ENCODE data around the gene ARHGAP10.

ARHGAP10 gene

GRCh38 chr4:147753047-147753446 lies 21.2 kb downstream of the ARHGAP10 start:
- TF ChIP-seq FOXM1 (IDR thresholded peaks at IDR 0.05; ENCODE audit: borderline replicate concordance, low read depth) (no peak), ZBTB7A (IDR thresholded peaks at IDR 0.05; ENCODE audit: low read depth) (no peak), TCF12 (IDR thresholded peaks at IDR 0.05; ENCODE audit: low read depth) (no peak), EP300 (IDR thresholded peaks at IDR 0.05; ENCODE audit: borderline replicate concordance) (no peak), MAX (IDR thresholded peaks at IDR 0.05) (no peak), NFIC (IDR thresholded peaks at IDR 0.05) (no peak), CEBPB (IDR thresholded peaks at IDR 0.05) (no peak), YY1 (IDR thresholded peaks at IDR 0.05; ENCODE audit: low read depth) (no peak), TEAD4 (IDR thresholded peaks at IDR 0.05) (no peak)

- TF ChIP-seq RAD21 (IDR thresholded peaks at IDR 0.05; ENCODE audit: low read depth) (no peak), MAX (IDR thresholded peaks at IDR 0.05) (no peak), TAF1 (IDR thresholded peaks at IDR 0.05; ENCODE audit: low read depth) (no peak), YY1 (IDR thresholded peaks at IDR 0.05; ENCODE audit: low read depth) (no peak), TCF12 (IDR thresholded peaks at IDR 0.05; ENCODE audit: low read depth) (no peak), TEAD4 (IDR thresholded peaks at IDR 0.05) (no peak), EGR1 (IDR thresholded peaks at IDR 0.05) (no peak), NFIC (IDR thresholded peaks at IDR 0.05) (no peak), USF1 (IDR thresholded peaks at IDR 0.05) (no peak), FOXM1 (IDR thresholded peaks at IDR 0.05; ENCODE audit: borderline replicate concordance, low read depth) (no peak), ZBTB7A (IDR thresholded peaks at IDR 0.05; ENCODE audit: low read depth) (no peak), CEBPB (IDR thresholded peaks at IDR 0.05) (no peak), CREB1 (IDR thresholded peaks at IDR 0.05; ENCODE audit: low read depth) (no peak), EP300 (IDR thresholded peaks at IDR 0.05; ENCODE audit: borderline replicate concordance) (no peak), REST (IDR thresholded peaks at IDR 0.05; ENCODE audit: low read depth) (no peak)
Measured at GRCh38 chr4:147754037-147754445, 22.2 kb downstream of the ARHGAP10 start.

GRCh38 chr4:147755561-147756295 lies 23.8 kb downstream of the ARHGAP10 start:
- no peak for TF ChIP-seq CEBPB (IDR thresholded peaks at IDR 0.05)
- TF ChIP-seq TAF1 (IDR thresholded peaks at IDR 0.05; ENCODE audit: low read depth) = no peak
- TF ChIP-seq TCF12 (IDR thresholded peaks at IDR 0.05; ENCODE audit: low read depth) = no peak
- TF ChIP-seq CREB1 (IDR thresholded peaks at IDR 0.05; ENCODE audit: low read depth) = no peak
- TF ChIP-seq USF1 (IDR thresholded peaks at IDR 0.05) = no peak
- TF ChIP-seq EP300 (IDR thresholded peaks at IDR 0.05; ENCODE audit: borderline replicate concordance) = no peak
- no peak for TF ChIP-seq ZBTB7A (IDR thresholded peaks at IDR 0.05; ENCODE audit: low read depth)
- TF ChIP-seq NFIC (IDR thresholded peaks at IDR 0.05) = no peak
- no peak for TF ChIP-seq TEAD4 (IDR thresholded peaks at IDR 0.05)
- TF ChIP-seq REST (IDR thresholded peaks at IDR 0.05; ENCODE audit: low read depth) = no peak
- no peak for TF ChIP-seq EGR1 (IDR thresholded peaks at IDR 0.05)
- TF ChIP-seq YY1 (IDR thresholded peaks at IDR 0.05; ENCODE audit: low read depth) = no peak
- no peak for TF ChIP-seq RAD21 (IDR thresholded peaks at IDR 0.05; ENCODE audit: low read depth)
- TF ChIP-seq MAX (IDR thresholded peaks at IDR 0.05) = no peak
- TF ChIP-seq FOXM1 (IDR thresholded peaks at IDR 0.05; ENCODE audit: borderline replicate concordance, low read depth) = no peak

- TF ChIP-seq USF1 (IDR thresholded peaks at IDR 0.05) = no peak
- TF ChIP-seq EGR1 (IDR thresholded peaks at IDR 0.05) = no peak
- TF ChIP-seq FOXM1 (IDR thresholded peaks at IDR 0.05; ENCODE audit: borderline replicate concordance, low read depth) = no peak
- no peak for TF ChIP-seq TCF12 (IDR thresholded peaks at IDR 0.05; ENCODE audit: low read depth)
- no peak for TF ChIP-seq TAF1 (IDR thresholded peaks at IDR 0.05; ENCODE audit: low read depth)
Measured at GRCh38 chr4:147756417-147756816, 24.5 kb downstream of the ARHGAP10 start.

GRCh38 chr4:147760176-147760575 lies 28.3 kb downstream of the ARHGAP10 start:
- TF ChIP-seq EP300 (IDR thresholded peaks at IDR 0.05; ENCODE audit: borderline replicate concordance) (no peak), CEBPB (IDR thresholded peaks at IDR 0.05) (no peak)
